OCI-M2 (cell line): Measurements from ENCODE around the gene CXCL11.
"Not testable (repeated sequence)": the region's sequence is repeated elsewhere in the genome, so short reads cannot be mapped to it uniquely, and the experiment has no call there.

ENCODE experiments used
- DNase-seq: peaks from one replicate; lab custom pipeline; 2025; ENCODE audit not compliant: unreplicated experiment; lab: John Stamatoyannopoulos, UW

Gene CXCL11

DNA sequence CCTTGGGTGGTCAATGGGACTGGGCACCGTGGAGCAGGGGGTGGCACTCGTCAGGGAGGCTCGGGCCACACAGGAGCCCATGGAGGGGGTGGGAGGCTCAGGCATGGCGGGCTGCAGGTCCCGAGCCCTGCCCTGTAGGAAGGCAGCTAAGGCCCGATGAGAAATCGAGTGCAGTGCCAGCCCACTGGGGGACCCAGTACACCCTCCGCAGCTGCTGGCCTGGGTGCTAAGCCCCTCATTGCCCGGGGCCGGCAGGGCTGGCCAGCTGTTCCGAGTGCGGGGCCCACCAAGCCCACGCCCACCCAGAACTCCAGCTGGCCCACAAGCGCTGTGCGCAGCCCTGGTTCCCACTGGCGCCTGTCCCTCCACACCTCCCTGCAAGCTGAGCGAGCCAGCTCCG, 7.4 kb upstream of the CXCL11 start:
- not testable (repeated sequence) for DNase-seq

DNA sequence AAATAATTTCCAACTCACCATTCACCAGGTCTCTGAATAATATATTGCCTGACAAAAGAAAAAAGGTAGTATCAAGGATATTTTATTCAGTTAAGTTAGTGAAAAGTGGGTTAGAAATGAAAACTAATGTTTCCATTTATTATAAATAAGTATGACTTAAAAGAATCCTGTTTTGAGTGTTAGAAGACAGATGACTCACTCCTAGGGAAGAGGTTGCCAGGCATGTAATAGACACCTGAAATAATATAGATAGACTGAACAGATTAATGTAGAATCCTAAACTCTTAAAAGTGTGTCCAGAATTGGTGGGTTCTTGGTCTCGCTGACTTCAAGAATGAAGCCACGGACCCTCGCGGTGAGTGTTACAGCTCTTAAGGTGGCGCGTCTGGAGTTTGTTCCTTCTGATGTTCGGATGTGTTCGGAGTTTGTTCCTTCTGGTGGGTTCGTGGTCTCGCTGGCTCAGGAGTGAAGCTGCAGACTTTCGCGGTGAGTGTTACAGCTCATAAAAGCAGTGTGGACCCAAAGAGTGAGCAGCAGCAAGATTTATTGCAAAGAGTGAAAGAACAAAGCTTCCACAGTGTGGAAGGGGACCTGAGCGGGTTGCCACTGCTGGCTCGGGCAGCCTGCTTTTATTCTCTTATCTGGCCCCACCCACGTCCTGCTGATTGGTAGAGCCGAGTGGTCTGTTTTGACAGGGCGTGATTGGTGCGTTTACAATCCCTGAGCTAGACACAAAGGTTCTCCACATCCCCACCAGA, 6.5 kb upstream of the CXCL11 start:
- not testable (repeated sequence) for DNase-seq

DNA sequence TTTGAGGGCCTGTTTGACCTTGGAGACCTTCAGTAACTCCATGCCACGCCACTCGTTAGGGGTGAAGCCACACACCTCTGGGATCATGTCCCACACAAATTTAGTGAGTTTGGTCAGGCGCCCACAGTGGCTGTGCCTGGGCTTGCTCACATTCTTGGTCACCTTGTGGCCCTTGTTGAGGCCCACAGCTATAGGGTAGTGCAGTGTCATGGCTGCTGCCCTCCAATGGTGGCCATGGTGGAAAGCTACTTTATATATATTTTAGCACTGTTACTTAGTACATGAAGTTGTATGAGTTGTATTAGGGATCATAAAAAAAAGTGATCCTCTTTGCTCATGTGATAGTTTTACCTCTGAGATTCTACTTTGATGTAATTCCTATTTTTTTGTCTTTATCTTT, 985 bp upstream of the CXCL11 start:
- DNase-seq = no peak

DNA sequence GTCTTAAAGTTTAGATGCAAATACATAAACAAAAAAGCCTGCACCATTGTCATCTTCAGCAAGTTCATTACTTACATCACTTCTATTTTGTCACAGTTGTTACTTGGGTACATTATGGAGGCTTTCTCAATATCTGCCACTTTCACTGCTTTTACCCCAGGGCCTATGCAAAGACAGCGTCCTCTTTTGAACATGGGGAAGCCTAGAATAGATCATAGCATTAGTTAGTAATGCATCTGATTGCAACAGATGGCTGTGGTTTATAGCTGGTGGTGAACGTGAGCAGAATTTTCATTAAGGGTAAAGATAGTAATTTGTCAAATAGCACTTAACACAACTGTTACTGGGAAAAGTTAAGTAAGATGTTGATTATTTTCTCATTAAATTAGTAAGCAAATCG, 729 bp downstream of the CXCL11 start:
- no peak for DNase-seq

DNA sequence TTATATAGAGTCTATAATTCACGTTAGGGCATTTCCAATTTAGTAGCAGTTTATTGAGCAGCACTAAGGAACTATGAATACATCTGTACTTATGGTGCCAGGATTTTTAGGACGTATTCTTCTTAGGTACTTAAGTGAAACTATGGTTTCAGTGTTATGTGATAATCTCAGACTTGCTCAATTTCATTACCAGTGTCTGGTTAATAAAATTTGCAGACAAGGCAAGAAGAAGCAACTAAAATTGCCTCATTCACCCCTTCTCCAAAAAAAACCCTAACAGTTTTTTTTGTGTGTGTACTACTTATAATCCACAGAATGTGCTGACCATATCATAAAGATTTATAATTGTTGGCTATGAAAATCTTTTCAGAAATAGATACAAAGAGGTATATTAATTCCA, 6.6 kb downstream of the CXCL11 start:
- no peak for DNase-seq

DNA sequence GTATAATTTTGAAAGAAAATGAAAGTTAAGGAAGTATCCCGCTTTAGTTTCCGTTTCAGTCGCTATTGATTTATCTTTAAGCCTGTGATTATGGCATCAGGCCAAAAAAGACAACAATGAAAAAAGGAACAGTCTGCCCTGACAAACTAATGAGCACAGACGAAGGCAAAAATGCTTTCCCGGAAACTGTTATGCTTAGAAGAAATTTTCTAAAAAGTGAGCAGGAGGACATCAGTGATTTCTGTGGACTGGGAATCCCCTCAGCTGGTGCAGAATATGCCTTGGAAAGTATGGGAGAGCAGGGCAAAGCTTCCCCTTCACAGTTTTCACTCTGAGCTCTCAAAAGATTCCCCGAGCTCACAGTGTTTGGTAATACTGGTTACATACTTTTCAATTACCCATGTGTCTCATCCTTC, 7.5 kb downstream of the CXCL11 start:
- peak; percentile 5 for DNase-seq

DNA sequence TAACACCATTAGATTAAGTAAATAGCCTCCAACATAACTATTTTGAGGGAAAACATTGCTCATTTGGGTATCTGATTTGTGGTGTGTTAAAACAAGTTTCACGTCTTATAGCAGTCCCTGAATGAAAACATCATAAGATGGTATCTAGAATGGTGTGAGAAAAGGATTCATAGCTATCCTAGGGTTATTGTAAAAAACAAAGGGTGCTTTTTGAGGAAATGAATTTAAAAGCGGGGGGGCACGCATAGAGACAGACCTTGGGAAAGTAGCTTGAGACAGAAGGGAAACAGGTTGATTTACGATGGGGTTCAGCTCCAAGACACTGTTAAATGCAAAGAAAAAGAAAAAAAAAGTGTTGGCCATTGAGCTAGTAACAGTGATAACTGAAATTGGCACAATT, 11.8 kb downstream of the CXCL11 start:
- DNase-seq = no peak

DNA sequence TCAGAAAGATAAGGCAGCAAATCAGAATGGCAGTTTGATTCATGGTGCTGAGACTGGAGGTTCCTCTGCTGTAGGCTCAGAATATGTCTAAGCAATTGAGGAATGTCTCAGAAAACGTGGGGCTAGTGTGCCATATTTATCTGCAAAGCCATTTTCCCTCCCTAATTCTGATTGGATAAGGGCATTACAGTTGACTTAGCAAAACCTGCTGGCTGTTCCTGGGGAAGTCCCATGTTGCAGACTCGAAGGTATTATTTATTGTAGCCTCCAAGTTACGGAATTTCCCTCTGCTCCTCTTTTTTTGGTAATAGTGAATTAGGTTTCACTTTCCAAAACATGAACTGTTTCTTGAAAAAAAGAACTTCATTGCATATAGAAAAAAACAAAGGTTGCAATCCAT, 12.5 kb downstream of the CXCL11 start, which contains the start of gene CXCL10:
TSS of gene CXCL10 (minus strand) at position 109 of the 400 bp plus-strand sequence. CDS start at position 43, 66 bp downstream.
- no peak for DNase-seq

DNA sequence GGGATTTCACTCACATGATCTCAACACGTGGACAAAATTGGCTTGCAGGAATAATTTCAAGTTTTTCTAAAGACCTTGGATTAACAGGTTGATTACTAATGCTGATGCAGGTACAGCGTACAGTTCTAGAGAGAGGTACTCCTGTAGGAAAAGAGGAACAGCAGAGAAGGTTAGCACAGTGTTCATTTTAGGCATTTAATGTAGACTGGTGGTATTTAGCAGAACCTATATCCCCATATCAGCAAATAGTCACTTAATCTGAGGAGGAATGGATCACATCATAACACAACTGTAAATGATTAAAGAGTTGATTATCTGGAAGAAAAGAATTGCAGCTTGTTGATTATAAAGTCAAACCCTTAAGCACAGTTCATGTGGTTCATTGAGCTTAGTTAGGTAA, 13.2 kb downstream of the CXCL11 start:
- no peak for DNase-seq

DNA sequence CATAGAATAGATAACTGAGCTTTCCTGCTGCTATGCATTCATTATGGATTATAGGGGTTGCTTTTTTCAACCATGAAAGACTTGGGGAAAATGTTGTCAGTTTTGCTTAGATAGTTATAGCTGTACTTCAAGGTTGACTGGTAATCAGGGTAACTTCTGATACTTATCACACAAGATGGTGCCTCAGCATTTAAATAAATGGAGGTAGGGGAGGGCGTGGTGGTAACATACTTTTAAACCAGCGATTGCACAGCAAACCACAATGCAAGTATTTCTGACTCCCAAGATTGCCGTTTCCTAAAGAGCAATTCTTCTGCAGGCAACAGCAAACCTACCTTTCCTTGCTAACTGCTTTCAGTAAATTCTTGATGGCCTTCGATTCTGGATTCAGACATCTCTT, 13.8 kb downstream of the CXCL11 start:
- no peak for DNase-seq

DNA sequence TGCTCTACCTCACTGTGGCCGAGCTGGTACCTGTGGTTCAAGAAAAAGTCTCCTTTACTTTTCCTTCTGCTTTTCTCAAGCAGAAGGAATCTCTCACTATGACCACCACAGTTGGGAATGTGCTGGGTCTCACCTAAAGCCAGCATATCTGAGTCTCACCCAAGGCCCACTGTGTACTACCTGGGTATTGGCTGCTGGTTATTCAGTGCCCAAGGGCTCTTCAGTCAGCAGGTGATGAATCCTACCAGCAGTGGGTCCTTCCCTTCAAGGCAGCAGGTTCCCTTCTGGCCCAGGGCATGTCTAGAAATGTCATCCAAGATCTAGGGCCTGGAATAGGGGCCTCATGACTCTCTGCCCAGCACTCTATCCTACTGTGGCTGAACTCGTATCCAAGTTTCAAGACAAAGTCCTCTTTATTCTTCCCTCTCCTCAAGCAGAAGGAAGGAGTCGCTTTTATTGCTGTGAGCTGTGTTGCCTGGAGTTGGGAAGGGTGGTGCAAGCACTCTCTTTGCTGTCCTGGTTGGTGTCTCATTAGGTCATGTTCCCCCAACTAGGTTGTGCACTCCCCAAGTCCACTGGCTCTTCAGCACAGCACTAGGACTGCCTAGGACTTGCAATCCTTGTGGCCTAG, 18.7 kb downstream of the CXCL11 start:
- no peak for DNase-seq

DNA sequence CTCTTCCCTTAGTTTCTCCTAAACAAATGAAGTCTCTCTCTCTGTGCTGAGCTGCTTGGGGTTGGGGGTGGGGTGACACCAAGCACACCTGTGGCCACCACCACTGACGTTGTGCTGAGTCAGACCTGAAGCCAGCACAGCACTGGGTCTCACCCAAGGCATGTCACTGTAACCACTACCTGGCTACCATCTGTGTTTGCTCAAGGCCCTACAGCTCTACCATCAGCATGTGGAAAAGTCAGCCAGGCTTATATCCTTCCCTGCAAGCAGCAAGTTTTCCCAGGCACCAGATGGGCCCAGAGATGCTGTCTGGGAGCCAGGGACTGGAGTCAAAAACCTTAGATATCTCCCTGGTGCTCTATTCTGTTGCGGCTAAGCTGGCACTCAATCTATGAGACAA, 19.5 kb downstream of the CXCL11 start:
- DNase-seq = no peak

DNA sequence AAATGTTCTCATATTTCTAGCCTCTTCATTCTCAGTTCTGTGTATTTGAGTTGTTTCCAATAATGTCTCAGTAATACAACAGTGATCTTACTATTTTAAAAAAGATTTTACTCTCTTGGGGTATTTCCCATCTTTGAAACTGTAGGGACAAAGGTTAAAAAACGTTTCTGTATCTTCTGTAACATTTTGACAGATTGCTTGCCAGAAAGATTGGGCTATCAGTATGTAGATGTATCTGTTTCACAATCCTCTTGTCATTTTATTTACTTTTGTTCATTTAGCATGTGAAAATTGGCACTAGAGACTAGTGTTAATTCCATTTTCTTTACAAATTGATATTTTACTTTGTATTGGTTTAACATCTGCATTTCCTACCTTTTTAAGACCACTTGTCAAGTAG, 22.3 kb downstream of the CXCL11 start:
- no peak for DNase-seq

DNA sequence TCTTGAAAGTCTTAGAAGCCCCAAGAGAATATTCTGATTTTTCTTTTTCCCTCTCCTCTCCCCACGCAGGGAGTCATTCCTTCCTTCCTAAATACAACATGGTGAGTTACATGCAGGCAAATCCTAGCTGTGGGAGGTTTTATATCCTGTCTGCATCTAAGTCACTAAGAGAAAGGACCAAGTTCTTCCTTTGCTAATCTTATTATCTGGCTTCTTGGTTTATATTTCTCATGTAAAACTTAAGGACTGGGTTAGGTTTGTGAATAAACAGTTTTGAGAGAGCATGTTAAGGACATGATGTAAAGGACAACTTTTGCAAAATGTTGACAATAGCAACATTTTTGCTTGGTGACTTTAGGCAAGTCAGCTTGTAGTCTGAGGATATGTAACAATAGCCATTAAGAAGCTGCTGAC, 23.5 kb downstream of the CXCL11 start:
- DNase-seq = no peak

DNA sequence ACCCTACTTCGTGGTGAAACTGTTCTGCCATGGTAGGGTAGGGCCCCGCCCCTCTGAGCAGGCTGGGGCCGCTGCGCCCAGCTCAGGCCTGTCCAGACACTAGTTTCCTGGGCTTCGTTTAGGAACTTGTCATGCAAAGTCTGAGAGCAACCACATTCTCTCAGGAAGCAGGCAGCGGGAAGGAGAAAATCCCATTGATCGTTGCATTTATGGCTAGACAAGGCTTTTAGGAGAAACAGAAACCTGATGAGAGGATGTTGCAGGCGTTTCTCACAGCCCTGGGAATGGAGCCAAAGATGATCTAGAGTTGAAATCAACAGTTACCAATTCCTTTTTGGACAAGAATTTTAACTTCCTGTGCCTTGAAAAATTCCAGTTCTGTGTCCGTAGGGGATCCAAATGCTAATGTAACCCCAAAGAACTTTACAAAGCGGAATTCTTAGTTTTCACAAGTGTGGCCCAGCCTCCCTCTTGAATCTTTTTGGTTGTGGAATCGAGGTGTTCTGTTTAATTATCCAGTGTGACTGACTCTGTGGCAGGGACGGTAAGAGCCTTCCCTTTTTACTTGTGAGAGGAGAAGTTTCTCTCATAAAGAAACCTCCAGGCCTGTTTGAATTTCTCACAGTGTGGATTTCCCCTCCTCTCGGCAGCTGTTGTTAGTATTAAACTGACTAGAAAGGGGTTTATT, 24.0 kb downstream of the CXCL11 start:
- DNase-seq = no peak

DNA sequence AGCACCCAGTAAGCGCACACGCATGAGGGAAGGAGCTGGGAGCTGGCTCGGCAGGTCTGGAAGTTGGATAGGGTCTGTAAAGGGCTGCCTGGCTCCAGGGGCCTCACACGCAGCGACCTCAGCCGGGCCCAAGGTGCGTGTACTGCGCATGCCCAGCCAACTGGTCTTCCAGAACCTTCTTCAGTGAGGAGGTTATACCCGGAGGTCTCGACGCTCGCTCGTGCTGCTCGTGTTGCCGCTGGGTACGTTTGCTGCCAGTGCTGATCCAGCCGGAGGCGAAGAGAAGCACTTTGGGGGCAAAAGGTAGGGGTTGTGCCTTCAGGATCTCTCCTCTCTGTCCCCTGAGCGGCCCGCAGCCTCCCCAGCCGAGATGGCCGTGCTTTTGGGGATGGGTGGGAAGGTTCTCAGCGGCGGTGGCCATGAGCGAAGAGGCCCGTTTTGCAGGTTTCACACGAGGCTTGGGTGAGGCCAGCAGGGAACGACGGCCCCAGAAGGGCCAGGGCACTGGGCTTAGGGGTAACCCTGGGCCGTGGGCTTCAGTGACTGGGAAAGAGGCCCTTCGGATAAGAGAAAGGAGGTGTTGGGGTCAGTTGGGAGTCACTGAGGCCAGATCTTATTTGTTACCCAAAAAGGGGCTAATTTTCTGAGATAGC, 24.7 kb downstream of the CXCL11 start:
- DNase-seq = no peak

DNA sequence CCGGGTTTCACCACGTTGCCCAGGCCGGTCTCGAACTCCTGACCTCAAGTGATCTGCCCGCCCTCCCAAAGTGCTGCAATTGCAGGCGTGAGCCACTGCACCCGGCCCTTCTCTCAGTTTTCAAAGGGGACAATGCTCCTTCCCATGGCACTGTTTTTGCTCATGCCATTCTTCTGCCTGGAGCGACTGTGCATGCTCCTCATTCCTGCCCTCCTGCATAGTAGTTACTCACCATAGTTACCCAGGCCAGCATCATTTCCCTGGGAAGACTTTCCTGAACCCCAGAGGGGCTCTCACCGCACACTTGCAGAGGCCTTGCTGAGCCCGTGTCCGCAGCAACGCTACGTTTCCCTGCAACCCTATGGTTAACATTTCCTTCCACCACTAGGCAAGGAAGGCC, 25.3 kb downstream of the CXCL11 start:
- DNase-seq = no peak

DNA sequence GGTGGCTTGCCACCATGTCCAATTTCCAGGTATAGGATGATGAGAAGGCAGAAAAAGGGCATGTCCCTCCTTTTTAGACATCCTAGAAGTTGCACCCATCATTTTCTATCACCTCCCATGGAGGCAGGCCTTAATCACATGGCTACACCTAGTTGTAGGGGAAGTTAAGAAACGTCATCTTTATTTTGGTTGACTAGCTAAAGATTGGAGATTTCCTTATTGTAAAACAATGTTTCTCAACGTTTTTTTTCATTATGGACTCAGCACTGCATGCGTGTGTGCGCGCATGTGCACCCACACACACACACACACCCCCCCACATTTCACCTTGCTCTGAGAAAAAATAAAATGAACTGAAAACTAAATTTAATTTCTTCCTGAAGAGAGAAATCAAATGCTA, 26.6 kb downstream of the CXCL11 start:
- no peak for DNase-seq

DNA sequence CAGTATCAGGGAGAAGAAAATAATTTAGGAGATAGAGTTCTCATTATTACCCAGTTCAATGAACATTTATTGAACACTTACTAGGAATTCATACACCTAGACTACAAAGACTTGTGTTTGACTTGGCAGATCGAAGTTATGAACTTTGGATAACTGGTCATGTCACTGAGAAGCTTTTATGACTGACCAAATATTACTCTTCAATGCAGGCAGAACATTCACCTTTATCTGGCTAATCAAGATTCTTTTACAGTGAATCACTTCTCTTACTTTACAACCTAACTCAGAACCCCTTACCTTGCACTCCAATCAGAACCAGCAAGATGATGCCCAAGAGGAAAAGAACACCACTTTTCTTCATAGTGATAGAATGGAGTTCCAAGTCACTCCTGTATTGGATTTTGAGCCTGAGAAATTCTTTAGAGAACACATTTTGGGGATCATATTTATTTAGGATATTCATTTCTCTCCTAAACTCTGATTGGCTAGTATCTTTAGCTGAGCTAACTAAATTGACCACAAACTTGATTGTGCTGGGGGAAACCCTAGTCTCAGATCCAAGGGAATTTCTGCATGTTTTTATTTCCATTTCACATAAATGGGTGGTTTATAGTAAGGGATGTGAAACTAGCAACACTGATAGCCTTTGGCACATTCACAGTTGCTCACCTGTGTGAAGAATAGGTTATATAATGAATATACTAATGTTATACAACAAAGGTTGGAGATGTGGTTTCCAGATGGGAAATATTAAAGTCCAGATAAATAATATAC, 28.6 kb downstream of the CXCL11 start, which contains the start of gene CXCL9:
TSS of gene CXCL9 (minus strand) at position 421 of the 774 bp plus-strand sequence. CDS start at position 361, 60 bp downstream.
- no peak for DNase-seq

DNA sequence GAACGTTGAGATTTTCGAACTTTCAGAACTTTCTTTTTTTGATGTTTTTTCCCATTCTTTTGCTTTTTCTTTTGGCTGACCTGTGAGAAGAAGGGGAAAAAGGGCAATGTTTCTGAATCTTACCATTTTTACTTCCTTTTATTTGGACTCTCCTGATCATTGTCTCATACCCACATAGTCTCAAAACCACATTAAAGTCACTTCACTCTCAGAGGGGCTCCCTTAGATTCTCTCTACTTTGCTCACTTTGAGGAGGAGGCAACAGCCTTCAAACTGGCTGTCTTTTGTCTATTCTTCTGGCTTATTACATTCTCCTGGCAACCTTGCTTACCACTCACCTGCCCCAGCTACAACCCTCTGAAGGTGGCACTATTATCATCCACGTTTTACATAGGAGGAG, 32.2 kb downstream of the CXCL11 start:
- DNase-seq = no peak

DNA sequence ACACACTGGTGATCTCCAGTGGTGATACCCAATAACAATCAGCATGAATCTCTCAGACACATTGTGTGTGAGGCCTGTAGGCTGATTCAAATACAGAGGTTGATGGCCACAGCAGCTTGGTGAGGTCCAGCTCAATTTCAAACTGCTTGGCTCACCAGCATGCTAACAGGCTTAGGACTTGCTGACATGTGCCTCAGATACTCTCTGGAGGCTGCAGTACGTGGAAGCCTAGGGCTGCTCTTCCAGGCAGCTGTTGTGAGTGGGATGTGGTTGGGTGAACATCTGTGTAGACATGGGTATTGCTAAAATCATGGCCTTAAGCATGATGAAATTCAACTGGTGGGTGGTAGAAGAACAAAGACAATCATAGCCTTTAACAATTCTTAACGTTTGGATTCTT, 32.8 kb downstream of the CXCL11 start:
- DNase-seq = no peak
